Endothelial cell of umbilical vein (primary cell): Measurements from ENCODE around the gene LHPP. TPM values are rescaled to one million over a fixed set of nuclear protein-coding genes. Genes with fewer than 3 reads are reported as not detected.

Experiments
- BruUV-seq: library from RNA; stranded (reverse); fragments of 400-500 nt; replicated peaks from 2 replicates; lab custom pipeline; 2021; lab: Mats Ljungman, UMichigan
- CTCF ChIA-PET: fragments of 300-600, 350-600 bp; sonication (Branson Sonifier 250); formaldehyde crosslinking; loops from one replicate; lab custom pipeline; 2021; ENCODE audit warnings: antibody characterized with exemption, inconsistent platforms; lab: Charles Lee
- POLR2A ChIA-PET: fragments of 300-600, 350-600 bp; sonication (Branson Sonifier 250); formaldehyde crosslinking; loops from one replicate; lab custom pipeline; 2021; ENCODE audit warnings: antibody characterized with exemption, inconsistent platforms; lab: Charles Lee
- DNase-seq: peaks from one replicate; pipeline ENCODE4 v3.0.0-alpha.2; 2011; ENCODE audit warnings: low read depth, low spot score
- FAIRE-seq: peaks from 2 replicates; lab custom pipeline; 2011; peaks lifted over from hg19 to GRCh38; lab: Jason Lieb, UNC
- H2AFZ ChIP-seq: 2 replicates; pipeline ENCODE4 v1.6.0; 2012; ENCODE audit warnings: low read depth, low read length, control low read depth, inconsistent platforms
- H3K27ac ChIP-seq: 2 replicates; pipeline ENCODE4 v1.5.1; 2011; ENCODE audit warnings: low read depth, mild to moderate bottlenecking, control low read depth, low read length, moderate library complexity; ENCODE audit not compliant: insufficient read depth
- H3K27me3 ChIP-seq, 2 experiments: 2 replicates each; pipeline versions ENCODE4 v1.6.0 to v1.6.1; 2011; ENCODE audit warnings: low read length in 2 of 2, mixed read lengths in 1 of 2; ENCODE audit not compliant: control insufficient read depth in 2 of 2, insufficient read depth in 2 of 2
- H3K36me3 ChIP-seq, 2 experiments: 2 replicates in 1 of 2; 3 replicates in 1 of 2; pipeline ENCODE4 v1.5.1; 2011; ENCODE audit warnings: low read length in 2 of 2, mild to moderate bottlenecking in 1 of 2, moderate library complexity in 1 of 2; ENCODE audit not compliant: control insufficient read depth in 2 of 2, insufficient read depth in 2 of 2; ENCODE audit errors: extremely low read depth in 1 of 2
- H3K4me1 ChIP-seq: 3 replicates; pipeline ENCODE4 v1.5.1; 2011; ENCODE audit warnings: mild to moderate bottlenecking, low read length; ENCODE audit not compliant: control insufficient read depth, insufficient read depth; ENCODE audit errors: extremely low read depth
- H3K4me2 ChIP-seq: 2 replicates; pipeline ENCODE4 v1.6.1; 2011; ENCODE audit warnings: low read length, control low read depth, mixed read lengths; ENCODE audit not compliant: insufficient read depth
- H3K4me3 ChIP-seq, 3 experiments: fragments of 200-600 bp in 1 of 3; sonication (generic), shearing (Covaris generic) in 1 of 3; replicated peaks in 1 of 3; 2 replicates each; pipeline ENCODE4 v1.5.1; 2011 to 2016; ENCODE audit warnings: control low read depth in 3 of 3, low read length in 3 of 3, mild to moderate bottlenecking in 2 of 3, inconsistent platforms in 1 of 3, low read depth in 1 of 3, moderate library complexity in 1 of 3; ENCODE audit not compliant: insufficient read depth in 1 of 3
- H3K79me2 ChIP-seq: 2 replicates; pipeline ENCODE4 v1.6.0; 2012; ENCODE audit warnings: low read length, inconsistent platforms; ENCODE audit not compliant: control insufficient read depth, insufficient read depth
- H3K9ac ChIP-seq: replicated peaks from 2 replicates; pipeline ENCODE3; 2011; ENCODE audit warnings: low read length, control low read depth; ENCODE audit not compliant: insufficient read depth; ENCODE audit errors: extremely low read depth
- H3K9me1 ChIP-seq: replicated peaks from 3 replicates; pipeline ENCODE4 v1.6.0; 2011; ENCODE audit warnings: mild to moderate bottlenecking, low read length; ENCODE audit not compliant: control insufficient read depth, insufficient read depth; ENCODE audit errors: extremely low read depth
- H3K9me3 ChIP-seq: replicated peaks from 2 replicates; pipeline ENCODE4 v1.5.1; 2012; ENCODE audit warnings: low read length, inconsistent platforms; ENCODE audit not compliant: control insufficient read depth, insufficient read depth
- H4K20me1 ChIP-seq: replicated peaks from 2 replicates; pipeline ENCODE3; 2011; ENCODE audit warnings: mild to moderate bottlenecking, low read length; ENCODE audit not compliant: control insufficient read depth, insufficient read depth; ENCODE audit errors: extremely low read depth
- EZH2 ChIP-seq: IDR thresholded peaks from 2 replicates; pipeline ENCODE4 v1.6.1; 2012; ENCODE audit warnings: borderline replicate concordance, low read depth, mild to moderate bottlenecking, moderate library complexity, low read length, inconsistent platforms; ENCODE audit not compliant: severe bottlenecking
- FOS ChIP-seq: IDR thresholded peaks from 2 replicates; pipeline ENCODE4 v1.6.1; 2011; ENCODE audit warnings: mild to moderate bottlenecking, low read length, moderate library complexity, borderline replicate concordance; ENCODE audit not compliant: insufficient read depth
- GATA2 ChIP-seq: IDR thresholded peaks from 2 replicates; pipeline ENCODE4 v1.7.0; 2011; ENCODE audit warnings: low read depth, mild to moderate bottlenecking, moderate library complexity, mixed read lengths, low read length; ENCODE audit not compliant: insufficient read length, insufficient read depth
- JUN ChIP-seq: IDR thresholded peaks from 2 replicates; pipeline ENCODE4 v1.6.1; 2011; ENCODE audit warnings: borderline replicate concordance, low read depth; ENCODE audit not compliant: insufficient read length, insufficient read depth
- MYC ChIP-seq: IDR thresholded peaks from one replicate; pipeline ENCODE4 v1.6.1; 2011; ENCODE audit warnings: mild to moderate bottlenecking, low read depth, low read length
- POLR2A ChIP-seq: IDR thresholded peaks from 2 replicates; pipeline ENCODE4 v1.6.1; 2012; ENCODE audit warnings: low read depth, mild to moderate bottlenecking, control low read depth, low read length
- POLR2AphosphoS5 ChIP-seq: IDR thresholded peaks from 2 replicates; pipeline ENCODE4 v1.6.1; 2012; ENCODE audit warnings: low read depth, mild to moderate bottlenecking, control low read depth, low read length, moderate library complexity; ENCODE audit not compliant: insufficient read depth
- dilution Hi-C: fragments of 300-500 bp; cut with MboI; formaldehyde crosslinking; loops from one replicate; pipeline ENCODE4 v1.15.0; 2019; ENCODE audit warnings: low sequenced_read_pairs; ENCODE audit not compliant: extremely low pct_ligation_motif_present
- intact Hi-C: fragments of 100-400 bp; cut with micrococcal nuclease; formaldehyde crosslinking; loops from one replicate; pipeline ENCODE4 v1.10.0; 2022
- polyA plus RNA-seq, 4 experiments: library from polyadenylated mRNA; depleted of rRNA in 3 of 4; stranded (reverse) in 3 of 4; unstranded in 1 of 4; fragments of >200 nt; gene quantifications; 2 replicates each; pipeline versions ENCODE4 v1.2.1 to v1.2.3, GENCODE V29; 2011 to 2012; ENCODE audit warnings: missing spikeins in 1 of 4
- total RNA-seq: library from RNA; stranded (reverse); gene quantifications from 2 replicates; pipeline ENCODE4 v1.2.3, GENCODE V29; 2021
- TF ChIP-seq, protein P1 (sequence below): IDR thresholded peaks from 2 replicates; pipeline ENCODE4 v1.6.1; 2011; ENCODE audit not compliant: insufficient read depth, insufficient read length
- TF ChIP-seq, protein P2 (sequence below), 2 donors: IDR thresholded peaks; 1 replicate in 1 of 2; 2 replicates in 1 of 2; pipeline ENCODE4 v1.5.1; 2011; ENCODE audit warnings: low read length in 2 of 2, mild to moderate bottlenecking in 2 of 2, moderate library complexity in 2 of 2, control low read depth in 1 of 2, inconsistent platforms in 1 of 2, low read depth in 1 of 2; ENCODE audit not compliant: insufficient read depth in 1 of 2; ENCODE audit errors: extremely low read depth in 1 of 2

LHPP gene
- total and polyA plus RNA-seq, 2 donors (not counting 3 experiments of a cell fraction or from before 2014, with no cell fraction given): 5.8 to 11.2 TPM

DNA sequence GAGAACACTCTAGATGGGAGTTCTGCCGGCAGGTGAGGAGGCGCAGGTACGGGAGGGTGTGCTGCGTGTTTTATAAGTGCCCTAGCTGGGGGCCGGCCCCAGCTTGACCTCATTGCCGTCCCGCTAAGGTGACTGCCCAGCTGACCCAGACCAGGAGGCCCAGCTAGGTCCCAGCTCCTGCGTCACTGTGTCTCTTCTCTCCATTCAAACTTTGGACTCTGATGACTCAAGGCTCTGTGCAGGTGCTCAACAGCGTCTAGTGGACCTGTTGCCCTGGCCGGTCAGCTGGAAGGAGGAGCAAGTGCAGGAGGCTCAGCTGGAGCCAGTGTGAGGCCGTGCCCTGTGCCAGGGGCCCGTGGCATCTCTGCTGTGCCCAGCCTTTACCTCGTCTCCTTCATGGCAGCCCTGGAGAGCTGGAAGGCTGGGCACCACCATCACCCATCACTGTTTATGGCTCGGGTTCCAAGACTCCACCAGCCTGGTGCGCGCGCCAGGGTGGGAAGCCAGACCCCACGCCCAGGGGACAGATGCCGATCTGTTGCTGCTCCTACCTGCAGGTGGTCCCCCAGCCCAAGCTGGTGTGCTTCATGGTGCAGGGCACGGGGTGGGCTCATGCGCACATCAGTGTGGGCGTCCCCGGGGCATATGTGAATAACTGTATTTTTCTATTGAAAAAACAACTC is 14.6 kb downstream of the LHPP start:
- BruUV-seq: no TSS peak
- Histone ChIP-seq H3K27me3 (no peaks in the 10 kb centered on the region), H3K36me3 (no peaks in the 10 kb centered on the region), H3K9ac (no peak overlapping the region), H2AFZ (no peak overlapping the region), H3K4me2 (no peak overlapping the region), H3K9me3 (no peaks in the 10 kb centered on the region), H3K4me1 (no peaks in the 10 kb centered on the region), H4K20me1 (no peaks in the 10 kb centered on the region), H3K9me1 (no peaks in the 10 kb centered on the region), H3K79me2 (no peaks in the 10 kb centered on the region), H3K27ac (no peak overlapping the region), H3K4me3 (no peak overlapping the region)
- TF ChIP-seq EZH2: no peak
- no peak for TF ChIP-seq POLR2AphosphoS5
- TF ChIP-seq MYC: no peak
- TF ChIP-seq, protein P1, sequence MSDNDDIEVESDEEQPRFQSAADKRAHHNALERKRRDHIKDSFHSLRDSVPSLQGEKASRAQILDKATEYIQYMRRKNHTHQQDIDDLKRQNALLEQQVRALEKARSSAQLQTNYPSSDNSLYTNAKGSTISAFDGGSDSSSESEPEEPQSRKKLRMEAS: no peak
- TF ChIP-seq POLR2A: no peak
- no peak for TF ChIP-seq FOS
- TF ChIP-seq, protein P2, sequence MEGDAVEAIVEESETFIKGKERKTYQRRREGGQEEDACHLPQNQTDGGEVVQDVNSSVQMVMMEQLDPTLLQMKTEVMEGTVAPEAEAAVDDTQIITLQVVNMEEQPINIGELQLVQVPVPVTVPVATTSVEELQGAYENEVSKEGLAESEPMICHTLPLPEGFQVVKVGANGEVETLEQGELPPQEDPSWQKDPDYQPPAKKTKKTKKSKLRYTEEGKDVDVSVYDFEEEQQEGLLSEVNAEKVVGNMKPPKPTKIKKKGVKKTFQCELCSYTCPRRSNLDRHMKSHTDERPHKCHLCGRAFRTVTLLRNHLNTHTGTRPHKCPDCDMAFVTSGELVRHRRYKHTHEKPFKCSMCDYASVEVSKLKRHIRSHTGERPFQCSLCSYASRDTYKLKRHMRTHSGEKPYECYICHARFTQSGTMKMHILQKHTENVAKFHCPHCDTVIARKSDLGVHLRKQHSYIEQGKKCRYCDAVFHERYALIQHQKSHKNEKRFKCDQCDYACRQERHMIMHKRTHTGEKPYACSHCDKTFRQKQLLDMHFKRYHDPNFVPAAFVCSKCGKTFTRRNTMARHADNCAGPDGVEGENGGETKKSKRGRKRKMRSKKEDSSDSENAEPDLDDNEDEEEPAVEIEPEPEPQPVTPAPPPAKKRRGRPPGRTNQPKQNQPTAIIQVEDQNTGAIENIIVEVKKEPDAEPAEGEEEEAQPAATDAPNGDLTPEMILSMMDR (IDR thresholded peaks at IDR 0.05; ENCODE audit: extremely low read depth in 1 of 2, insufficient read depth in 1 of 2, low read depth in 1 of 2, low read length in 2 of 2): no peak
- no peak for TF ChIP-seq GATA2
- TF ChIP-seq JUN: no peak
- intact Hi-C loops: no loop called here
- CTCF ChIA-PET: no interaction called here
- dilution Hi-C loops: no loop called here
- POLR2A ChIA-PET: no interaction called here
- DNase-seq (no peak), FAIRE-seq (no peak)
